SK-N-SH treated with all-trans-retinoic acid at 6 μM for 48 hours (cell line): ENCODE data around the gene PTTG1IP.

Source experiments
- ATAC-seq: fragments of 200-7000 bp; cut with Tn5 transposase; 3 replicates; pipeline ENCODE4 v1.9.1; 2020; ENCODE audit warnings: mild to moderate bottlenecking, moderate library complexity
- ARNTL ChIP-seq: fragments of 450-650 bp; formaldehyde crosslinking; IDR thresholded peaks from 2 replicates; pipeline ENCODE4 v1.5.0; 2020; ENCODE audit warnings: low read depth, mild to moderate bottlenecking, moderate library complexity, borderline replicate concordance
- BACH2 ChIP-seq: fragments of 250-450 bp; sonication (Bioruptor Pico); IDR thresholded peaks from 2 replicates; pipeline ENCODE4 v1.9.0; 2021; ENCODE audit warnings: mild to moderate bottlenecking, borderline replicate concordance
- CSDC2 ChIP-seq: fragments of 250-450 bp; sonication (Bioruptor Pico); IDR thresholded peaks from 2 replicates; pipeline ENCODE4 v1.5.0; 2020; ENCODE audit warnings: mild to moderate bottlenecking, moderate library complexity
- ESRRG ChIP-seq: fragments of 250-450 bp; sonication (Bioruptor Pico); IDR thresholded peaks from 2 replicates; pipeline ENCODE4 v1.6.1; 2021; ENCODE audit warnings: mild to moderate bottlenecking
- GLIS3 ChIP-seq: fragments of 250-450 bp; sonication (Bioruptor Pico); IDR thresholded peaks from 2 replicates; pipeline ENCODE4 v1.5.0; 2020; ENCODE audit warnings: mild to moderate bottlenecking, moderate library complexity
- ISL1 ChIP-seq: fragments of 250-450 bp; sonication (Bioruptor Pico); IDR thresholded peaks from 2 replicates; pipeline ENCODE4 v2.1.2; 2022; ENCODE audit warnings: mild to moderate bottlenecking, moderate library complexity
- OSR1 ChIP-seq: fragments of 250-450 bp; sonication (Bioruptor Pico); IDR thresholded peaks from 2 replicates; pipeline ENCODE4 v1.8.0; 2022; ENCODE audit warnings: moderate library complexity, mild to moderate bottlenecking, inconsistent platforms
- PPARA ChIP-seq: fragments of 250-450 bp; sonication (Bioruptor Pico); IDR thresholded peaks from 2 replicates; pipeline ENCODE4 v1.5.0; 2020; ENCODE audit warnings: mild to moderate bottlenecking, borderline replicate concordance
- RARB ChIP-seq: fragments of 250-450 bp; sonication (Bioruptor Pico); IDR thresholded peaks from 2 replicates; pipeline ENCODE4 v1.8.0; 2021; ENCODE audit warnings: mild to moderate bottlenecking, moderate library complexity
- SNAI2 ChIP-seq: fragments of 250-450 bp; sonication (Bioruptor Pico); IDR thresholded peaks from 2 replicates; pipeline ENCODE4 v1.5.0; 2020; ENCODE audit warnings: mild to moderate bottlenecking, moderate library complexity
- TCF4 ChIP-seq: fragments of 250-450 bp; sonication (Bioruptor Pico); IDR thresholded peaks from 2 replicates; pipeline ENCODE4 v1.8.0; 2021; ENCODE audit warnings: mild to moderate bottlenecking, moderate library complexity, borderline replicate concordance
- TOX ChIP-seq: fragments of 250-450 bp; sonication (Bioruptor Pico); IDR thresholded peaks from 2 replicates; pipeline ENCODE4 v1.8.0; 2021; ENCODE audit warnings: mild to moderate bottlenecking, moderate library complexity, borderline replicate concordance
- ZC3H10 ChIP-seq: fragments of 250-450 bp; sonication (Bioruptor Pico); IDR thresholded peaks from 2 replicates; pipeline ENCODE4 v1.5.1; 2021; ENCODE audit warnings: mild to moderate bottlenecking, moderate library complexity
- ZFP3 ChIP-seq: fragments of 250-450 bp; sonication (Bioruptor Pico); IDR thresholded peaks from 2 replicates; pipeline ENCODE4 v1.5.0; 2020; ENCODE audit warnings: mild to moderate bottlenecking, moderate library complexity
- ZFP30 ChIP-seq: fragments of 450-650 bp; formaldehyde crosslinking; IDR thresholded peaks from 2 replicates; pipeline ENCODE4 v1.5.0; 2022; ENCODE audit warnings: mild to moderate bottlenecking, moderate library complexity
- ZNF565 ChIP-seq: fragments of 450-650 bp; formaldehyde crosslinking; conservative IDR thresholded peaks from 2 replicates; pipeline ENCODE4 v1.5.0; 2020; ENCODE audit warnings: low read depth, mild to moderate bottlenecking, moderate library complexity
- ZNF70 ChIP-seq: fragments of 450-650 bp; formaldehyde crosslinking; IDR thresholded peaks from 2 replicates; pipeline ENCODE4 v1.5.0; 2020; ENCODE audit warnings: mild to moderate bottlenecking, moderate library complexity
- ZNF8 ChIP-seq: fragments of 450-650 bp; formaldehyde crosslinking; IDR thresholded peaks from 2 replicates; pipeline ENCODE4 v1.5.0; 2020; ENCODE audit warnings: mild to moderate bottlenecking, moderate library complexity
- TF ChIP-seq, protein P1 (sequence below): fragments of 250-450 bp; sonication (Bioruptor Pico); IDR thresholded peaks from 2 replicates; pipeline ENCODE4 v1.5.0; 2020; ENCODE audit warnings: mild to moderate bottlenecking, moderate library complexity
- TF ChIP-seq, protein P2 (sequence below): fragments of 250-450 bp; sonication (Bioruptor Pico); IDR thresholded peaks from 2 replicates; pipeline ENCODE4 v1.5.1; 2021; ENCODE audit warnings: mild to moderate bottlenecking, moderate library complexity
- TF ChIP-seq, protein P3 (sequence below): fragments of 250-450 bp; sonication (Bioruptor Pico); IDR thresholded peaks from 2 replicates; pipeline ENCODE4 v1.8.0; 2021; ENCODE audit warnings: low read depth, mild to moderate bottlenecking, moderate library complexity, borderline replicate concordance
- TF ChIP-seq, protein P4 (sequence below): fragments of 250-450 bp; sonication (Bioruptor Pico); IDR thresholded peaks from 2 replicates; pipeline ENCODE4 v1.5.1; 2020; ENCODE audit warnings: low read depth, mild to moderate bottlenecking, moderate library complexity
- TF ChIP-seq, protein P5 (sequence below): fragments of 250-450 bp; sonication (Bioruptor Pico); IDR thresholded peaks from 2 replicates; pipeline ENCODE4 v1.8.0; 2020; ENCODE audit warnings: mild to moderate bottlenecking, moderate library complexity, borderline replicate concordance

PTTG1IP gene

DNA sequence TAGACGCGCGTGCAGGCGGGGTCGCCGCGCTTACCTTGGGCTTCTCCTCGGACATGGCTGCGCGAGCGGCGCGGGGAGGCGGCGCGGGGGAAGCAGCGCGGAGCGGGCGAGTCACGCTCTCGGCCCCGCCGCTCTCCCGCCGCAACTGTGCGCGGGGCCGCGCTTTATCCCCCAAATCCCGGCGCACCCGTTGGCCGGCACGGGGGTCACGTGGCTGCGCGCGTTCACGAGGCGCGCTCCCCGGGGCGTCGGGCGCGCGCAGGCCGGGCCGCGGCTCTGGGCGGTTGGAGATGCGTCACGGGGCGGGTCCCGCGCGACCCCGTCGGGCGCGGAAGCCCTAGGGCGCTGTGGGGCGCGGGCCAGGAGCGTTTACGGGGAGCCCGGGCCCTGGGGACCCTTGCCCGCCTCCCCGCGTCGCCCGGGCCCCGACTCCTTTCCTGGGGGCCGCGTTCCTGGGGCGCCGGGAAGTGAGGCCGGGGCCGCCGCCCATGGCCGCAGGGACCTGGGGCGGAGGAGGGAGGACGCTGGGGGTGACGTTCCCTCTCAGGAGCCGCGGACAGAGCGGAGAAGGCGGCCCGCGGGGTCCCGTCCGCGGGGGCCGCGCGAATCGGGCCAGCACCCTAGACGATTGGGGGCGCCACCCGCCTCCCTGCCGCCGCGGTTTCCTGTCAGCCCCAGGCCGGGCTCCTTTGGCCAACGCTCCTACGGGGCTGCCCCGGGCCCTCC lies 55.4 kb downstream of the PTTG1IP start, which contains the start of gene SUMO3:
Gene SUMO3 (minus strand): TSS at position 149 of the 726 bp plus-strand sequence. CDS start 94 bp downstream, at position 55.
- ATAC-seq, result peak; percentile 55
- peak; percentile 48; the same call in 1 of the 2 replicates for TF ChIP-seq ZNF8 (CRISPR knock-in tag)
- no peak for TF ChIP-seq TCF4 (CRISPR knock-in tag)
- peak; percentile 99 for TF ChIP-seq SNAI2 (CRISPR knock-in tag)
- TF ChIP-seq, protein P1, sequence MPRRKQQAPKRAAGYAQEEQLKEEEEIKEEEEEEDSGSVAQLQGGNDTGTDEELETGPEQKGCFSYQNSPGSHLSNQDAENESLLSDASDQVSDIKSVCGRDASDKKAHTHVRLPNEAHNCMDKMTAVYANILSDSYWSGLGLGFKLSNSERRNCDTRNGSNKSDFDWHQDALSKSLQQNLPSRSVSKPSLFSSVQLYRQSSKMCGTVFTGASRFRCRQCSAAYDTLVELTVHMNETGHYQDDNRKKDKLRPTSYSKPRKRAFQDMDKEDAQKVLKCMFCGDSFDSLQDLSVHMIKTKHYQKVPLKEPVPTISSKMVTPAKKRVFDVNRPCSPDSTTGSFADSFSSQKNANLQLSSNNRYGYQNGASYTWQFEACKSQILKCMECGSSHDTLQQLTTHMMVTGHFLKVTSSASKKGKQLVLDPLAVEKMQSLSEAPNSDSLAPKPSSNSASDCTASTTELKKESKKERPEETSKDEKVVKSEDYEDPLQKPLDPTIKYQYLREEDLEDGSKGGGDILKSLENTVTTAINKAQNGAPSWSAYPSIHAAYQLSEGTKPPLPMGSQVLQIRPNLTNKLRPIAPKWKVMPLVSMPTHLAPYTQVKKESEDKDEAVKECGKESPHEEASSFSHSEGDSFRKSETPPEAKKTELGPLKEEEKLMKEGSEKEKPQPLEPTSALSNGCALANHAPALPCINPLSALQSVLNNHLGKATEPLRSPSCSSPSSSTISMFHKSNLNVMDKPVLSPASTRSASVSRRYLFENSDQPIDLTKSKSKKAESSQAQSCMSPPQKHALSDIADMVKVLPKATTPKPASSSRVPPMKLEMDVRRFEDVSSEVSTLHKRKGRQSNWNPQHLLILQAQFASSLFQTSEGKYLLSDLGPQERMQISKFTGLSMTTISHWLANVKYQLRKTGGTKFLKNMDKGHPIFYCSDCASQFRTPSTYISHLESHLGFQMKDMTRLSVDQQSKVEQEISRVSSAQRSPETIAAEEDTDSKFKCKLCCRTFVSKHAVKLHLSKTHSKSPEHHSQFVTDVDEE (CRISPR knock-in tag), result peak; percentile 100
- TF ChIP-seq PPARA (CRISPR knock-in tag), result peak; percentile 96
- TF ChIP-seq RARB (CRISPR knock-in tag), result no peak
- TF ChIP-seq ZNF70, result peak; percentile 65; the same call in 1 of the 2 replicates
- TF ChIP-seq ZFP3 (CRISPR knock-in tag), result peak; percentile 88
- TF ChIP-seq ESRRG (CRISPR knock-in tag), result no peak
- peak; percentile 91 for TF ChIP-seq ARNTL (CRISPR knock-in tag)
- TF ChIP-seq, protein P2, sequence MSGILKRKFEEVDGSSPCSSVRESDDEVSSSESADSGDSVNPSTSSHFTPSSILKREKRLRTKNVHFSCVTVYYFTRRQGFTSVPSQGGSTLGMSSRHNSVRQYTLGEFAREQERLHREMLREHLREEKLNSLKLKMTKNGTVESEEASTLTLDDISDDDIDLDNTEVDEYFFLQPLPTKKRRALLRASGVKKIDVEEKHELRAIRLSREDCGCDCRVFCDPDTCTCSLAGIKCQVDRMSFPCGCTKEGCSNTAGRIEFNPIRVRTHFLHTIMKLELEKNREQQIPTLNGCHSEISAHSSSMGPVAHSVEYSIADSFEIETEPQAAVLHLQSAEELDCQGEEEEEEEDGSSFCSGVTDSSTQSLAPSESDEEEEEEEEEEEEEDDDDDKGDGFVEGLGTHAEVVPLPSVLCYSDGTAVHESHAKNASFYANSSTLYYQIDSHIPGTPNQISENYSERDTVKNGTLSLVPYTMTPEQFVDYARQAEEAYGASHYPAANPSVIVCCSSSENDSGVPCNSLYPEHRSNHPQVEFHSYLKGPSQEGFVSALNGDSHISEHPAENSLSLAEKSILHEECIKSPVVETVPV (CRISPR knock-in tag), result no peak
- no peak for TF ChIP-seq TOX
- peak; percentile 99 for TF ChIP-seq CSDC2
- TF ChIP-seq, protein P3, sequence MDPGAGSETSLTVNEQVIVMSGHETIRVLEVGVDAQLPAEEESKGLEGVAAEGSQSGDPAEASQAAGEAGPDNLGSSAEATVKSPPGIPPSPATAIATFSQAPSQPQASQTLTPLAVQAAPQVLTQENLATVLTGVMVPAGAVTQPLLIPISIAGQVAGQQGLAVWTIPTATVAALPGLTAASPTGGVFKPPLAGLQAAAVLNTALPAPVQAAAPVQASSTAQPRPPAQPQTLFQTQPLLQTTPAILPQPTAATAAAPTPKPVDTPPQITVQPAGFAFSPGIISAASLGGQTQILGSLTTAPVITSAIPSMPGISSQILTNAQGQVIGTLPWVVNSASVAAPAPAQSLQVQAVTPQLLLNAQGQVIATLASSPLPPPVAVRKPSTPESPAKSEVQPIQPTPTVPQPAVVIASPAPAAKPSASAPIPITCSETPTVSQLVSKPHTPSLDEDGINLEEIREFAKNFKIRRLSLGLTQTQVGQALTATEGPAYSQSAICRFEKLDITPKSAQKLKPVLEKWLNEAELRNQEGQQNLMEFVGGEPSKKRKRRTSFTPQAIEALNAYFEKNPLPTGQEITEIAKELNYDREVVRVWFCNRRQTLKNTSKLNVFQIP (CRISPR knock-in tag), result no peak
- TF ChIP-seq GLIS3 (CRISPR knock-in tag), result no peak
- peak; percentile 62; the same call in 1 of the 2 replicates for TF ChIP-seq ZFP30
- TF ChIP-seq ZC3H10 (CRISPR knock-in tag), result peak; percentile 78
- TF ChIP-seq ZNF565 (CRISPR knock-in tag), result no peak
- TF ChIP-seq, protein P4, sequence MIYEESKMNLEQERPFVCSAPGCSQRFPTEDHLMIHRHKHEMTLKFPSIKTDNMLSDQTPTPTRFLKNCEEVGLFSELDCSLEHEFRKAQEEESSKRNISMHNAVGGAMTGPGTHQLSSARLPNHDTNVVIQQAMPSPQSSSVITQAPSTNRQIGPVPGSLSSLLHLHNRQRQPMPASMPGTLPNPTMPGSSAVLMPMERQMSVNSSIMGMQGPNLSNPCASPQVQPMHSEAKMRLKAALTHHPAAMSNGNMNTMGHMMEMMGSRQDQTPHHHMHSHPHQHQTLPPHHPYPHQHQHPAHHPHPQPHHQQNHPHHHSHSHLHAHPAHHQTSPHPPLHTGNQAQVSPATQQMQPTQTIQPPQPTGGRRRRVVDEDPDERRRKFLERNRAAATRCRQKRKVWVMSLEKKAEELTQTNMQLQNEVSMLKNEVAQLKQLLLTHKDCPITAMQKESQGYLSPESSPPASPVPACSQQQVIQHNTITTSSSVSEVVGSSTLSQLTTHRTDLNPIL (CRISPR knock-in tag), result no peak
- TF ChIP-seq, protein P5, sequence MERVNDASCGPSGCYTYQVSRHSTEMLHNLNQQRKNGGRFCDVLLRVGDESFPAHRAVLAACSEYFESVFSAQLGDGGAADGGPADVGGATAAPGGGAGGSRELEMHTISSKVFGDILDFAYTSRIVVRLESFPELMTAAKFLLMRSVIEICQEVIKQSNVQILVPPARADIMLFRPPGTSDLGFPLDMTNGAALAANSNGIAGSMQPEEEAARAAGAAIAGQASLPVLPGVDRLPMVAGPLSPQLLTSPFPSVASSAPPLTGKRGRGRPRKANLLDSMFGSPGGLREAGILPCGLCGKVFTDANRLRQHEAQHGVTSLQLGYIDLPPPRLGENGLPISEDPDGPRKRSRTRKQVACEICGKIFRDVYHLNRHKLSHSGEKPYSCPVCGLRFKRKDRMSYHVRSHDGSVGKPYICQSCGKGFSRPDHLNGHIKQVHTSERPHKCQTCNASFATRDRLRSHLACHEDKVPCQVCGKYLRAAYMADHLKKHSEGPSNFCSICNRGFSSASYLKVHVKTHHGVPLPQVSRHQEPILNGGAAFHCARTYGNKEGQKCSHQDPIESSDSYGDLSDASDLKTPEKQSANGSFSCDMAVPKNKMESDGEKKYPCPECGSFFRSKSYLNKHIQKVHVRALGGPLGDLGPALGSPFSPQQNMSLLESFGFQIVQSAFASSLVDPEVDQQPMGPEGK (CRISPR knock-in tag), result no peak
- TF ChIP-seq BACH2 (CRISPR knock-in tag), result peak; percentile 97
- TF ChIP-seq ISL1, result peak; percentile 44
- peak; percentile 96 for TF ChIP-seq OSR1 (CRISPR knock-in tag)

DNA sequence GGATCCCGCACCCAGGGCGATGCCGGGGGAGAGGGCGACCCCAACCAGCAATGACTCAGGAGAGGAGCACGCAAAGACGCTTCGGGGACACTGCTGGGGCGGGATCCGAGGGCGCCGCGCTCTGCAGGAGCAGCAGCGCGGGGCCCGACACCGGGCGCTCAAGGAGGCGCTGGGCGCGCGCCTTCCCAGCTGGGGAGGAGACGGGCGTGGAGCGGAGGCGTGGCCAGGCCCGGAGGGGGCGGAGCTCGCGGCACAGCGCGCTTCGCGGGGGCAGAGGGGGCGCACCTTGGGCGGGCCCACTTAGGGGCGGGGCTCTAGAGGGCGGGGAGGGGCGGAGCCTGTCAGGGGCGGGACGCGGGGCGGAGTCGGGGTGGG lies 56.0 kb downstream of the PTTG1IP start:
- TF ChIP-seq ARNTL (CRISPR knock-in tag) (no peak), ZFP3 (CRISPR knock-in tag) (no peak), RARB (CRISPR knock-in tag) (no peak), ESRRG (CRISPR knock-in tag) (no peak), BACH2 (CRISPR knock-in tag) (no peak), PPARA (CRISPR knock-in tag) (no peak), TOX (no peak), ZNF70 (no peak), CSDC2 (no peak)
- TF ChIP-seq, protein P4 (CRISPR knock-in tag), result no peak
- TF ChIP-seq, protein P5 (CRISPR knock-in tag), result no peak
- peak; percentile 89 for ATAC-seq
